ENCODE data around the gene MYRIP.
"Not testable (repeated sequence)": the region's sequence is repeated elsewhere in the genome, so short reads cannot be mapped to it uniquely, and the experiment has no call there.

The MYRIP gene

GRCh38 chr3:39806820-39807219 lies 2.6 kb upstream of the MYRIP start:
- DNase-seq (ENCODE audit: low read depth, low spot score), result no peak

GRCh38 chr3:39808467-39809180 lies 785 bp upstream of the MYRIP start:
- DNase-seq (ENCODE audit: low read depth, low spot score), result no peak

- DNase-seq (ENCODE audit: low read depth, low spot score), result no peak
Measured at GRCh38 chr3:39809995-39810595, 686 bp downstream of the MYRIP start.

GRCh38 chr3:39810647-39811161 lies 1.3 kb downstream of the MYRIP start:
- DNase-seq (ENCODE audit: low read depth, low spot score), result no peak

GRCh38 chr3:39811561-39811960 lies 2.2 kb downstream of the MYRIP start:
- no peak for DNase-seq (ENCODE audit: low read depth, low spot score)

GRCh38 chr3:39812537-39812936 lies 3.1 kb downstream of the MYRIP start:
- no peak for DNase-seq (ENCODE audit: low read depth, low spot score)

GRCh38 chr3:39814007-39814406 lies 4.6 kb downstream of the MYRIP start:
- no peak for DNase-seq (ENCODE audit: low read depth, low spot score)

GRCh38 chr3:39819899-39820298 lies 10.5 kb downstream of the MYRIP start:
- DNase-seq (ENCODE audit: low read depth, low spot score), result no peak

- not testable (repeated sequence) for DNase-seq (ENCODE audit: low read depth, low spot score)
Measured at GRCh38 chr3:39833764-39834163, 24.4 kb downstream of the MYRIP start.

GRCh38 chr3:39839484-39839883 lies 30.1 kb downstream of the MYRIP start:
- DNase-seq (ENCODE audit: low read depth, low spot score), result no peak

- DNase-seq (ENCODE audit: low read depth, low spot score), result no peak
Measured at GRCh38 chr3:39843440-39843839, 34.0 kb downstream of the MYRIP start.

GRCh38 chr3:39848365-39848764 lies 39.0 kb downstream of the MYRIP start:
- DNase-seq (ENCODE audit: low read depth, low spot score), result no peak

- DNase-seq (ENCODE audit: low read depth, low spot score), result no peak
Measured at GRCh38 chr3:39849992-39850715, 40.7 kb downstream of the MYRIP start.

GRCh38 chr3:39850716-39851032 lies 41.3 kb downstream of the MYRIP start:
- no peak for DNase-seq (ENCODE audit: low read depth, low spot score)

- DNase-seq (ENCODE audit: low read depth, low spot score), result no peak
Measured at GRCh38 chr3:39855517-39855916, 46.1 kb downstream of the MYRIP start.

- DNase-seq (ENCODE audit: low read depth, low spot score), result no peak
Measured at GRCh38 chr3:39869890-39870289, 60.5 kb downstream of the MYRIP start.

- DNase-seq (ENCODE audit: low read depth, low spot score), result no peak
Measured at GRCh38 chr3:39870706-39871105, 61.3 kb downstream of the MYRIP start.

- DNase-seq (ENCODE audit: low read depth, low spot score), result no peak
Measured at GRCh38 chr3:39879581-39879980, 70.2 kb downstream of the MYRIP start.

- DNase-seq (ENCODE audit: low read depth, low spot score), result no peak
Measured at GRCh38 chr3:39882111-39882510, 72.7 kb downstream of the MYRIP start.

- no peak for DNase-seq (ENCODE audit: low read depth, low spot score)
Measured at GRCh38 chr3:39892068-39892467, 82.7 kb downstream of the MYRIP start.

- no peak for DNase-seq (ENCODE audit: low read depth, low spot score)
Measured at GRCh38 chr3:39896184-39896583, 86.8 kb downstream of the MYRIP start.

- no peak for DNase-seq (ENCODE audit: low read depth, low spot score)
Measured at GRCh38 chr3:39900462-39901002, 91.1 kb downstream of the MYRIP start.

- no peak for DNase-seq (ENCODE audit: low read depth, low spot score)
Measured at GRCh38 chr3:39903253-39903652, 93.8 kb downstream of the MYRIP start.
